ENCODE measurements around the gene ORAI3. TPM values are rescaled to one million over a fixed set of nuclear protein-coding genes. Genes with fewer than 3 reads are reported as not detected.

The ORAI3 gene
- total RNA-seq, 1 experiment from 2014 or later: 9.0 TPM

DNA sequence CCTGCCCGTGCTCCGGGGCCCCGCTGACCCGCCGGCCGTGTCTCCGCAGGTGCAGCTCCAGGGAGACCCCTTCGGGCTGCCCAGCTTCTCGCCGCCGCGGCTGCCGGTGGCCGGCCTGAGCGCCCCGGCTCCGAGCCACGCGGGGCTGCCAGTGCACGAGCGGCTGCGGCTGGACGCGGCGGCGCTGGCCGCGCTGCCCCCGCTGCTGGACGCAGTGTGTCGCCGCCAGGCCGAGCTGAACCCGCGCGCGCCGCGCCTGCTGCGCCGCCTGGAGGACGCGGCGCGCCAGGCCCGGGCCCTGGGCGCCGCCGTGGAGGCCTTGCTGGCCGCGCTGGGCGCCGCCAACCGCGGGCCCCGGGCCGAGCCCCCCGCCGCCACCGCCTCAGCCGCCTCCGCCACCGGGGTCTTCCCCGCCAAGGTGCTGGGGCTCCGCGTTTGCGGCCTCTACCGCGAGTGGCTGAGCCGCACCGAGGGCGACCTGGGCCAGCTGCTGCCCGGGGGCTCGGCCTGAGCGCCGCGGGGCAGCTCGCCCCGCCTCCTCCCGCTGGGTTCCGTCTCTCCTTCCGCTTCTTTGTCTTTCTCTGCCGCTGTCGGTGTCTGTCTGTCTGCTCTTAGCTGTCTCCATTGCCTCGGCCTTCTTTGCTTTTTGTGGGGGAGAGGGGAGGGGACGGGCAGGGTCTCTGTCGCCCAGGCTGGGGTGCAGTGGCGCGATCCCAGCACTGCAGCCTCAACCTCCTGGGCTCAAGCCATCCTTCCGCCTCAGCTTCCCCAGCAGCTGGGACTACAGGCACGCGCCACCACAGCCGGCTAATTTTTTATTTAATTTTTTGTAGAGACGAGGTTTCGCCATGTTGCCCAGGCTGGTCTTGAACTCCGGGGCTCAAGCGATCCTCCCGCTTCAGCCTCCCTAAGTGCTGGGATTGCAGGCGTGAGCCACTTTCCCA is 46.6 kb upstream of the ORAI3 start:
- RAD21 ChIA-PET (ENCODE audit: low non-redundant PET in 1 of 2, low total read pairs in 2 of 2, uncharacterized antibody in 2 of 2, unreplicated experiment in 2 of 2): interaction anchor here in 1 of 2 experiments (2.1 kb wide), 1 partner anchor 57 kb away, joined by 5 read pairs; no protein-coding TSS in a partner anchor
- TF ChIP-seq POLR2AphosphoS5 (IDR thresholded peaks at IDR 0.05; ENCODE audit: low read depth, low read length) (peak; percentile 75), ELF1 (IDR thresholded peaks at IDR 0.05; ENCODE audit: borderline replicate concordance, low read depth) (no peak), EZH2phosphoT487 (IDR thresholded peaks at IDR 0.05; ENCODE audit: borderline replicate concordance) (no peak), SRF (IDR thresholded peaks at IDR 0.05; ENCODE audit: low read depth) (no peak), SP1 (IDR thresholded peaks at IDR 0.05; ENCODE audit: low read depth) (no peak), SIN3A (IDR thresholded peaks at IDR 0.05; ENCODE audit: low read depth) (no peak), TCF7L2 (IDR thresholded peaks at IDR 0.05; ENCODE audit: borderline replicate concordance, extremely low read depth, insufficient read depth, insufficient read length) (peak; percentile 26), JUND (IDR thresholded peaks at IDR 0.05) (no peak), ZFX (IDR thresholded peaks at IDR 0.05) (peak; percentile 97), POLR2A (IDR thresholded peaks at IDR 0.05; ENCODE audit: borderline replicate concordance, extremely low read depth, insufficient read depth, insufficient read length) (no peak)
- TF ChIP-seq, protein P1, sequence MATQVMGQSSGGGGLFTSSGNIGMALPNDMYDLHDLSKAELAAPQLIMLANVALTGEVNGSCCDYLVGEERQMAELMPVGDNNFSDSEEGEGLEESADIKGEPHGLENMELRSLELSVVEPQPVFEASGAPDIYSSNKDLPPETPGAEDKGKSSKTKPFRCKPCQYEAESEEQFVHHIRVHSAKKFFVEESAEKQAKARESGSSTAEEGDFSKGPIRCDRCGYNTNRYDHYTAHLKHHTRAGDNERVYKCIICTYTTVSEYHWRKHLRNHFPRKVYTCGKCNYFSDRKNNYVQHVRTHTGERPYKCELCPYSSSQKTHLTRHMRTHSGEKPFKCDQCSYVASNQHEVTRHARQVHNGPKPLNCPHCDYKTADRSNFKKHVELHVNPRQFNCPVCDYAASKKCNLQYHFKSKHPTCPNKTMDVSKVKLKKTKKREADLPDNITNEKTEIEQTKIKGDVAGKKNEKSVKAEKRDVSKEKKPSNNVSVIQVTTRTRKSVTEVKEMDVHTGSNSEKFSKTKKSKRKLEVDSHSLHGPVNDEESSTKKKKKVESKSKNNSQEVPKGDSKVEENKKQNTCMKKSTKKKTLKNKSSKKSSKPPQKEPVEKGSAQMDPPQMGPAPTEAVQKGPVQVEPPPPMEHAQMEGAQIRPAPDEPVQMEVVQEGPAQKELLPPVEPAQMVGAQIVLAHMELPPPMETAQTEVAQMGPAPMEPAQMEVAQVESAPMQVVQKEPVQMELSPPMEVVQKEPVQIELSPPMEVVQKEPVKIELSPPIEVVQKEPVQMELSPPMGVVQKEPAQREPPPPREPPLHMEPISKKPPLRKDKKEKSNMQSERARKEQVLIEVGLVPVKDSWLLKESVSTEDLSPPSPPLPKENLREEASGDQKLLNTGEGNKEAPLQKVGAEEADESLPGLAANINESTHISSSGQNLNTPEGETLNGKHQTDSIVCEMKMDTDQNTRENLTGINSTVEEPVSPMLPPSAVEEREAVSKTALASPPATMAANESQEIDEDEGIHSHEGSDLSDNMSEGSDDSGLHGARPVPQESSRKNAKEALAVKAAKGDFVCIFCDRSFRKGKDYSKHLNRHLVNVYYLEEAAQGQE (IDR thresholded peaks at IDR 0.05; ENCODE audit: low read depth): no peak
- TF ChIP-seq, protein P2, sequence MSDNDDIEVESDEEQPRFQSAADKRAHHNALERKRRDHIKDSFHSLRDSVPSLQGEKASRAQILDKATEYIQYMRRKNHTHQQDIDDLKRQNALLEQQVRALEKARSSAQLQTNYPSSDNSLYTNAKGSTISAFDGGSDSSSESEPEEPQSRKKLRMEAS (IDR thresholded peaks at IDR 0.05): no peak
- TF ChIP-seq, protein P3, sequence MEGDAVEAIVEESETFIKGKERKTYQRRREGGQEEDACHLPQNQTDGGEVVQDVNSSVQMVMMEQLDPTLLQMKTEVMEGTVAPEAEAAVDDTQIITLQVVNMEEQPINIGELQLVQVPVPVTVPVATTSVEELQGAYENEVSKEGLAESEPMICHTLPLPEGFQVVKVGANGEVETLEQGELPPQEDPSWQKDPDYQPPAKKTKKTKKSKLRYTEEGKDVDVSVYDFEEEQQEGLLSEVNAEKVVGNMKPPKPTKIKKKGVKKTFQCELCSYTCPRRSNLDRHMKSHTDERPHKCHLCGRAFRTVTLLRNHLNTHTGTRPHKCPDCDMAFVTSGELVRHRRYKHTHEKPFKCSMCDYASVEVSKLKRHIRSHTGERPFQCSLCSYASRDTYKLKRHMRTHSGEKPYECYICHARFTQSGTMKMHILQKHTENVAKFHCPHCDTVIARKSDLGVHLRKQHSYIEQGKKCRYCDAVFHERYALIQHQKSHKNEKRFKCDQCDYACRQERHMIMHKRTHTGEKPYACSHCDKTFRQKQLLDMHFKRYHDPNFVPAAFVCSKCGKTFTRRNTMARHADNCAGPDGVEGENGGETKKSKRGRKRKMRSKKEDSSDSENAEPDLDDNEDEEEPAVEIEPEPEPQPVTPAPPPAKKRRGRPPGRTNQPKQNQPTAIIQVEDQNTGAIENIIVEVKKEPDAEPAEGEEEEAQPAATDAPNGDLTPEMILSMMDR (IDR thresholded peaks at IDR 0.05 in 2 of 3, conservative IDR thresholded peaks at IDR 0.05 in 1 of 3; ENCODE audit: borderline replicate concordance in 1 of 3, insufficient read depth in 1 of 3, low read depth in 2 of 3, low read length in 2 of 3): 0 out of 6 replicates have a peak, but pooled peaks of 1 of the 3 experiments have one; percentile 1
- Histone ChIP-seq H3K27ac (ENCODE audit: low read depth, low read length) (peak overlapping the region; percentile 89), H3K4me3 (replicated peaks in 1 of 2; ENCODE audit: low read depth in 1 of 2, low read length in 2 of 2) (peak overlapping the region; percentile 37 to 60), H4K20me1 (ENCODE audit: insufficient read depth) (no peaks in the 10 kb centered on the region), H3K9me2 (ENCODE audit: insufficient read depth) (no peaks in the 10 kb centered on the region), H2AFZ (ENCODE audit: low read depth, low read length, poor library complexity, severe bottlenecking) (peak overlapping the region; percentile 74), H3K9me3 (ENCODE audit: control insufficient read depth in 1 of 2, insufficient read depth in 1 of 2, low read depth in 1 of 2, low read length in 2 of 2) (no peaks in the 10 kb centered on the region), H3K36me3 (ENCODE audit: control insufficient read depth in 1 of 2, insufficient read depth in 2 of 2, low read length in 2 of 2) (no peaks in the 10 kb centered on the region), H3K9ac (ENCODE audit: low read length) (peak overlapping the region; percentile 66), H3K79me2 (ENCODE audit: insufficient read depth, low read length) (no peaks in the 10 kb centered on the region), H3K4me1 (ENCODE audit: control insufficient read depth in 1 of 2, insufficient read depth in 2 of 2, low read length in 2 of 2) (peaks cover 16 to 37% of the 10 kb centered on the region in 2 experiments; a peak in 3 of 4 replicates), H3K4me2 (ENCODE audit: low read length) (peak overlapping the region; percentile 93), H3K27me3 (ENCODE audit: insufficient read depth, low read length) (no peaks in the 10 kb centered on the region)
- POLR2A ChIA-PET: interaction anchor here (1.2 kb wide), 1 partner anchor 154 kb away, joined by 4 read pairs; the partner anchor contains the start of gene PHKG2
- ATAC-seq (peak; percentile 88), DNase-seq (ENCODE audit: low read depth, low spot score) (no peak)
- BruUV-seq (replicated peaks): no TSS peak
- CTCF ChIA-PET: interaction anchor here (1.0 to 2.5 kb wide), 5 partner anchors 20 to 155 kb away, joined by 3 to 13 read pairs (median 4); partner anchors contain the start of gene PHKG2
- intact Hi-C loops (cut with micrococcal nuclease): loop anchor here (5.0 kb wide), 1 partner anchor 60 kb away; no protein-coding TSS in a partner anchor
